ENCODE measurements around the gene COL5A2. TPM values are rescaled to one million over a fixed set of nuclear protein-coding genes. Genes with fewer than 3 reads are reported as not detected.

The COL5A2 gene
- total RNA-seq, 1 donor from 2014 or later, result 7.4 TPM

GRCh38 chr2:189012351-189012750 lies 167.2 kb downstream of the COL5A2 start:
- FAIRE-seq (no peak), DNase-seq (ENCODE audit: low read depth) (no peak)
- Histone ChIP-seq H3K4me3 (ENCODE audit: low read depth, low read length) (no peak overlapping the region), H3K36me3 (ENCODE audit: control insufficient read depth, insufficient read depth, low read length) (no peaks in the 10 kb centered on the region), H3K27me3 (ENCODE audit: control insufficient read depth, insufficient read depth, low read length) (no peaks in the 10 kb centered on the region)
- TF ChIP-seq CTCF (IDR thresholded peaks at IDR 0.05; ENCODE audit: insufficient read depth, low read length, severe bottlenecking), result no peak

DNA sequence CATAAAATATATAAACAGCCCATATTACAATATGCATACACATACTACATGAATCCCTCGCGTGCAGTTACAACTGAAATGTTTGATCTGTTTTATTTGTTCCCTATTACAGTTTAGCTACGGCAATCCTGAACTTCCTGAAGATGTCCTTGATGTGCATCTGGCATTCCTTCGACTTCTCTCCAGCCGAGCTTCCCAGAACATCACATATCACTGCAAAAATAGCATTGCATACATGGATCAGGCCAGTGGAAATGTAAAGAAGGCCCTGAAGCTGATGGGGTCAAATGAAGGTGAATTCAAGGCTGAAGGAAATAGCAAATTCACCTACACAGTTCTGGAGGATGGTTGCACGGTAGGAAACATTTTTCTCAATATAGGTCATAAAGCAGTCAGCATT lies 169.0 kb downstream of the COL5A2 start:
- FAIRE-seq, result no peak
- DNase-seq (ENCODE audit: low read depth), result no peak
- Histone ChIP-seq H3K27me3 (ENCODE audit: control insufficient read depth, insufficient read depth, low read length) (no peaks in the 10 kb centered on the region), H3K4me3 (ENCODE audit: low read depth, low read length) (no peak overlapping the region), H3K36me3 (ENCODE audit: control insufficient read depth, insufficient read depth, low read length) (no peaks in the 10 kb centered on the region)
- TF ChIP-seq CTCF (IDR thresholded peaks at IDR 0.05; ENCODE audit: insufficient read depth, low read length, severe bottlenecking), result no peak

GRCh38 chr2:189008555-189009262 lies 170.9 kb downstream of the COL5A2 start:
- no peak for DNase-seq (ENCODE audit: low read depth)
- no peaks in the 10 kb centered on the region for H3K27me3 ChIP-seq (ENCODE audit: control insufficient read depth, insufficient read depth, low read length)
- TF ChIP-seq CTCF (IDR thresholded peaks at IDR 0.05; ENCODE audit: insufficient read depth, low read length, severe bottlenecking), result no peak
- FAIRE-seq, result no peak
- H3K4me3 ChIP-seq (ENCODE audit: low read depth, low read length), result no peak overlapping the region
- no peaks in the 10 kb centered on the region for H3K36me3 ChIP-seq (ENCODE audit: control insufficient read depth, insufficient read depth, low read length)

DNA sequence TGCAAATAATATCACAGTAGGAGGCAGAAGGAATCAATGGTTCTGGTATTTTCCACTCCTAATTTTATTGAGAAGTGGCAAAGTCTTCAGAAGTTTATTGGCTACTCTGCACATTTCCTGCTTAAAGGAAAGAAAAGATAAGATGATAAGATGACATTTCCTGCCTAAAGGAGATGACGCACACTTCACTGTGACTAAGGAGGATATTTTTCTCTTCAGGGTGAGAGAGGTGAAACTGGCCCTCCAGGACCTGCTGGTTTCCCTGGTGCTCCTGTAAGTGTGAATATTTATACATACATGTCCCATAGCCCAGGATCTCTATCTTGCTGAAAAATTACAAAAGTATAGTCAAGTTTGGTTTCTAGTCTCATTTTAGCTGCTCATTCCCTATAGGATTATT lies 177.5 kb downstream of the COL5A2 start:
- no peaks in the 10 kb centered on the region for H3K27me3 ChIP-seq (ENCODE audit: control insufficient read depth, insufficient read depth, low read length)
- no peak overlapping the region for H3K4me3 ChIP-seq (ENCODE audit: low read depth, low read length)
- TF ChIP-seq CTCF (IDR thresholded peaks at IDR 0.05; ENCODE audit: insufficient read depth, low read length, severe bottlenecking), result no peak
- DNase-seq (ENCODE audit: low read depth) (peak; percentile 73), FAIRE-seq (no peak)
- H3K36me3 ChIP-seq (ENCODE audit: control insufficient read depth, insufficient read depth, low read length), result no peaks in the 10 kb centered on the region

GRCh38 chr2:189000221-189000620 lies 179.3 kb downstream of the COL5A2 start:
- DNase-seq (ENCODE audit: low read depth) (no peak), FAIRE-seq (no peak)
- H3K27me3 ChIP-seq (ENCODE audit: control insufficient read depth, insufficient read depth, low read length), result no peaks in the 10 kb centered on the region
- TF ChIP-seq CTCF (IDR thresholded peaks at IDR 0.05; ENCODE audit: insufficient read depth, low read length, severe bottlenecking), result no peak
- H3K4me3 ChIP-seq (ENCODE audit: low read depth, low read length), result no peak overlapping the region
- no peaks in the 10 kb centered on the region for H3K36me3 ChIP-seq (ENCODE audit: control insufficient read depth, insufficient read depth, low read length)

DNA sequence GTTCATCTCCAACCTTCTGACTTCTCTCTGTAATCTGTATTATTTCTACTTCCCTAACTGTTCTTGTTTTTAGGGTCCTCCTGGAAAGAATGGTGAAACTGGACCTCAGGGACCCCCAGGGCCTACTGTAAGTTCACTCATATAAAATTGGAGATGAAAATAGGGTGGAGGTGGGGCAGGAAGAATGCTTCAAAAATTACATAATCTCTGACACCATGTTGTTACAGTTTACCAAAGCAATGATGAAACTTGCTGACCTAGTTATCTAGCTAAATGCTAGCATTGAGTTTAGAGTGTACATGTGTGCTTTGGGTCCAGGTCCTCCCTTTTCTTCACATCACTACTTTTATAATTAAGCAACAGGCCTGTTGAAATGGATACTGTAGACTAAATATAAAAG lies 182.3 kb downstream of the COL5A2 start:
- Histone ChIP-seq H3K36me3 (ENCODE audit: control insufficient read depth, insufficient read depth, low read length) (no peaks in the 10 kb centered on the region), H3K27me3 (ENCODE audit: control insufficient read depth, insufficient read depth, low read length) (no peaks in the 10 kb centered on the region), H3K4me3 (ENCODE audit: low read depth, low read length) (no peak overlapping the region)
- FAIRE-seq, result no peak
- DNase-seq (ENCODE audit: low read depth), result no peak
- TF ChIP-seq CTCF (IDR thresholded peaks at IDR 0.05; ENCODE audit: insufficient read depth, low read length, severe bottlenecking), result no peak
